Smooth muscle cell (in vitro differentiated cells): Measurements from ENCODE around the gene TMEM187. TPM values are rescaled to one million over a fixed set of nuclear protein-coding genes. Genes with fewer than 3 reads are reported as not detected.

Experiments used
- DNase-seq: peaks from one replicate; lab custom pipeline; 2025; ENCODE audit not compliant: unreplicated experiment; lab: John Stamatoyannopoulos, UW
- H2AFZ ChIP-seq: fragments of 200-600 bp; sonication (generic); 2 replicates; pipeline ENCODE4 v1.6.0; 2016; ENCODE audit warnings: antibody characterized with exemption, low read depth, mild to moderate bottlenecking
- H3F3A ChIP-seq: fragments of 200-600 bp; sonication (generic); 2 replicates; pipeline ENCODE4 v1.6.0; 2017; ENCODE audit warnings: antibody characterized with exemption, low read depth
- H3K27ac ChIP-seq: fragments of 200-600 bp; sonication (generic); 2 replicates; pipeline ENCODE4 v1.5.1; 2016; ENCODE audit warnings: low read depth, mild to moderate bottlenecking
- H3K27me3 ChIP-seq: fragments of 200-600 bp; sonication (generic); 2 replicates; pipeline ENCODE4 v1.6.1; 2016; ENCODE audit warnings: low read depth, mild to moderate bottlenecking
- H3K36me3 ChIP-seq: fragments of 200-600 bp; sonication (generic); 2 replicates; pipeline ENCODE4 v1.5.1; 2016; ENCODE audit warnings: low read depth
- H3K4me1 ChIP-seq: fragments of 200-600 bp; sonication (generic); 2 replicates; pipeline ENCODE4 v1.5.1; 2016; ENCODE audit warnings: low read depth
- H3K4me2 ChIP-seq: fragments of 200-600 bp; sonication (generic); 2 replicates; pipeline ENCODE4 v1.6.0; 2016; ENCODE audit warnings: mild to moderate bottlenecking
- H3K4me3 ChIP-seq: fragments of 200-600 bp; sonication (generic); 2 replicates; pipeline ENCODE4 v1.5.1; 2016; ENCODE audit warnings: mild to moderate bottlenecking
- H3K79me2 ChIP-seq: fragments of 200-600 bp; sonication (generic); 2 replicates; pipeline ENCODE4 v1.6.0; 2016; ENCODE audit warnings: low read depth, mild to moderate bottlenecking
- H3K9ac ChIP-seq: fragments of 200-600 bp; sonication (generic); 2 replicates; pipeline ENCODE4 v1.6.0; 2016; ENCODE audit warnings: low read depth
- H3K9me3 ChIP-seq: fragments of 200-600 bp; sonication (generic); replicated peaks from 2 replicates; pipeline ENCODE4 v1.5.1; 2016; ENCODE audit warnings: low read depth
- H4K20me1 ChIP-seq: fragments of 200-600 bp; sonication (generic); 2 replicates; pipeline ENCODE4 v1.6.0; 2016; ENCODE audit warnings: low read depth
- WGBS: methylation state at CpG from one replicate; pipeline ENCODE4 v1.1.7; 2016; ENCODE audit warnings: low lambda C conversion rate; 5-methylcytosine and 5-hydroxymethylcytosine counted together
- polyA plus RNA-seq: library from polyadenylated mRNA; unstranded; fragments of >200 nt; fragmentation: Nextera tagmentation; extraction: Ambion mirVana; gene quantifications from 2 replicates; pipeline ENCODE4 v1.2.1, GENCODE V29; 2016
- total RNA-seq: library from RNA; depleted of rRNA; stranded (reverse); fragments of >200 nt; gene quantifications from 2 replicates; pipeline ENCODE4 v1.2.3, GENCODE V29; 2014
- TF ChIP-seq, protein P1 (sequence below): fragments of 200-600 bp; sonication (generic); IDR thresholded peaks from 2 replicates; pipeline ENCODE4 v1.5.1; 2017; ENCODE audit warnings: borderline replicate concordance, mild to moderate bottlenecking, antibody characterized with exemption; ENCODE audit not compliant: insufficient read depth, poor library complexity, severe bottlenecking

Gene TMEM187
- total and polyA plus RNA-seq, 2 experiments from 2014 or later, result 6.2 to 9.8 TPM

DNA sequence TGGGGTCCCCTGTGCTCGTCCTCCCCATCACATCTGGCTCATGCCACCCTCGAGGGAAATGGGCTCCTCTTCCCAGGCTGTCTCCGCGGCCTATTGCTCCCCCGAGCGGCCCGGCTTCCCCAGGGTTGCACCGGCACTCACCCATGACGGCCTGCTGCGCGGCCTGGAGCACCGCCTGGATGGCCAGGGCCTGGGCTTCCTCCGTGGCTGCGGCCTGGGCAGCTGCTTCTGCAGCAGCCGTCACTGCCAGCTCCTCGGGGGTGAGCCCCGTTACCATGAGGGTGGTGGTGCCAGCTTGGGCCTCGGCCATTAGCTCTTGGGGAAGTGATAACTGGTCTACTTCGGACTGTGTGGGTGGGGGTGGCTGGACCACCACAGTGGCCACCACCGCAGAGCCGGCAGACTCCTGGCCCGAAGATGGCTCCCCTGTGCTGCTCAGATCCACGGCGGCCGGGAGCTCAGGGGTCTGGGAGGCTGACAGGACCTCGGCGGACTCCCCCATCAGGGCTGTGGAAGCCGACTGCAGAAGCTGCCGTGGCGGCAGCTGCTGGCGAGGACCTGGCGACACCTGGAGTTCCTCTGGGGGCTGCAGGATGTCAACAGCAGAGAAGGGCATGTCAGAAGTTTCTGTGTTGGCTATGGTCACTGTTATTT lies 20.1 kb upstream of the TMEM187 start:
- Histone ChIP-seq H3K79me2 (no peaks in the 10 kb centered on the region), H3K27me3 (no peaks in the 10 kb centered on the region), H3K9me3 (no peaks in the 10 kb centered on the region), H3K4me2 (no peak overlapping the region), H3K27ac (no peak overlapping the region), H3K4me1 (no peaks in the 10 kb centered on the region), H3F3A (no peaks in the 10 kb centered on the region), H3K4me3 (no peak overlapping the region), H4K20me1 (peaks cover 5% of the 10 kb centered on the region), H2AFZ (no peak overlapping the region), H3K36me3 (no peaks in the 10 kb centered on the region), H3K9ac (no peak overlapping the region)
- no peak for DNase-seq
- 91% methylated on average over 32 of the region's 32 CpGs for WGBS
- TF ChIP-seq, protein P1, sequence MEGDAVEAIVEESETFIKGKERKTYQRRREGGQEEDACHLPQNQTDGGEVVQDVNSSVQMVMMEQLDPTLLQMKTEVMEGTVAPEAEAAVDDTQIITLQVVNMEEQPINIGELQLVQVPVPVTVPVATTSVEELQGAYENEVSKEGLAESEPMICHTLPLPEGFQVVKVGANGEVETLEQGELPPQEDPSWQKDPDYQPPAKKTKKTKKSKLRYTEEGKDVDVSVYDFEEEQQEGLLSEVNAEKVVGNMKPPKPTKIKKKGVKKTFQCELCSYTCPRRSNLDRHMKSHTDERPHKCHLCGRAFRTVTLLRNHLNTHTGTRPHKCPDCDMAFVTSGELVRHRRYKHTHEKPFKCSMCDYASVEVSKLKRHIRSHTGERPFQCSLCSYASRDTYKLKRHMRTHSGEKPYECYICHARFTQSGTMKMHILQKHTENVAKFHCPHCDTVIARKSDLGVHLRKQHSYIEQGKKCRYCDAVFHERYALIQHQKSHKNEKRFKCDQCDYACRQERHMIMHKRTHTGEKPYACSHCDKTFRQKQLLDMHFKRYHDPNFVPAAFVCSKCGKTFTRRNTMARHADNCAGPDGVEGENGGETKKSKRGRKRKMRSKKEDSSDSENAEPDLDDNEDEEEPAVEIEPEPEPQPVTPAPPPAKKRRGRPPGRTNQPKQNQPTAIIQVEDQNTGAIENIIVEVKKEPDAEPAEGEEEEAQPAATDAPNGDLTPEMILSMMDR, result no peak

DNA sequence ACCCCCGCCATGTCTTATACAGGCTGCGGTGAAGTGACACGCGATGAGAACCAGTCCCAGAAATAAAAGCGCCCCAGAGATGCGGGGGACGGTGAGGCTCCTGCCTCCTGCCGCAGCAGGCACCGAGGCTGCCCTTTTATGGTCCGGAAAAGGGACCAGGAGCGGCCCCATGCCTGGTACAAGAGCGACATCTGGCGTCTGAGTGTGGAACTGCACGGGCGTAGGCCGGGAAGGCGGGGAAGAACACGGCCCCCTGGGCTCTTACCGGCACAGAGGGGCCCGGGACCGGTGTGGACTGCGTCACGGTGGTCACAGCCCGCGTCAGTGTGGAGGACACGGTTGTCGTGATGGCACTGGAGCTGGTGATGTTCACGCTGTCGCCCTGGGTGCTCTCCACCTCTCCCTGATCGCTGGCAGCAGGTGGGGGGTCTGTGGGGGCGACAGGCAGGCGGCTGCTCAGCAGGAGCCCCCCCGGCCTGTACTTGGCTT lies 19.2 kb upstream of the TMEM187 start:
- no peaks in the 10 kb centered on the region for H3K79me2 ChIP-seq
- H3F3A ChIP-seq, result no peaks in the 10 kb centered on the region
- TF ChIP-seq, protein P1, result peak; percentile 86
- no peaks in the 10 kb centered on the region for H3K4me1 ChIP-seq
- DNase-seq, result peak; percentile 25
- no peak overlapping the region for H3K4me2 ChIP-seq
- WGBS, result 55% methylated on average over 33 of the region's 33 CpGs
- no peak overlapping the region for H3K4me3 ChIP-seq
- no peaks in the 10 kb centered on the region for H3K9me3 ChIP-seq
- H4K20me1 ChIP-seq, result peaks cover 5% of the 10 kb centered on the region
- H3K36me3 ChIP-seq, result no peaks in the 10 kb centered on the region
- no peak overlapping the region for H3K9ac ChIP-seq
- H3K27me3 ChIP-seq, result no peaks in the 10 kb centered on the region
- H2AFZ ChIP-seq, result no peak overlapping the region
- no peak overlapping the region for H3K27ac ChIP-seq

DNA sequence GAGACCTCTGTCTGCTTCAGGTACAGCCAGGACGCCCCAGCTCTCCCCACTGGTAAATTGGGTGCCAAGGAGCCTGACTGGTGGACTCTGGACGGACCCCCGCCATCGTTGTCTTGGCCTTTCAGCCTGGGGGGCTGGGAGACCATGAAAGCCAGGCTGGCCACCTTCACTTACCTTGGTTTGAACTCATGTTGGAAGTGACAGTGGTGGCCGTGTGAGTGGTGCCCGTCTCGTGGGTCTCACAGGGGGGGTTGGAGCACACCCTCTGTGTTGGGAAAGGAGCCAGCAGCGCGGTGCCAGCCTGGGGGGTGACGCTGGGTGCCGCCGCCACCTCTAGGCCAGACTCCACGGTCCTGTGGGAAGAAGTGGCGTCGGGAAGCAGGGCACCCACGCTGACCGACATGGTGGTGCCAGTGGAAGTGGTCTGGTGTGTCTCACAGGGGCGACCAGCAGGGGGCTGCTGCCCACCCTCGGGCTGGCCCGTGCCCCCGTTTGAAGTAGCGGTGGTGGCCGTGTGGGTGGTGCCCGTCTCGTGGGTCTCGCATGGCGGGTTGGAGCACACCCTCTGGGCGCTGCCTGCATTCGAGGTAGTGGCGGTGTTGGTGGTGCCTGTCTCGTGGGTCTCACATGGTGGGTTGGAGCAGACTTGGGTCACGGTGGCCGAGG lies 18.5 kb upstream of the TMEM187 start:
- H3K4me1 ChIP-seq, result no peaks in the 10 kb centered on the region
- no peak overlapping the region for H3K9ac ChIP-seq
- WGBS, result 91% methylated on average over 33 of the region's 33 CpGs
- DNase-seq, result no peak
- no peak overlapping the region for H3K4me2 ChIP-seq
- TF ChIP-seq, protein P1, result peak; percentile 20
- H4K20me1 ChIP-seq, result peaks cover 5% of the 10 kb centered on the region
- H3K9me3 ChIP-seq, result no peaks in the 10 kb centered on the region
- no peaks in the 10 kb centered on the region for H3K36me3 ChIP-seq
- no peaks in the 10 kb centered on the region for H3K27me3 ChIP-seq
- no peak overlapping the region for H3K4me3 ChIP-seq
- no peaks in the 10 kb centered on the region for H3K79me2 ChIP-seq
- no peaks in the 10 kb centered on the region for H3F3A ChIP-seq
- H3K27ac ChIP-seq, result no peak overlapping the region
- H2AFZ ChIP-seq, result no peak overlapping the region
